H1 (cell line): ENCODE data around the gene FGF21. TPM values are rescaled to one million over a fixed set of nuclear protein-coding genes. Genes with fewer than 3 reads are reported as not detected.

Experiments used
- CHD7 ChIP-seq: fragments of 300-600 bp; sonication (generic); IDR thresholded peaks from 2 replicates; pipeline ENCODE4 v1.7.1; 2012; ENCODE audit warnings: low read length, moderate library complexity, mild to moderate bottlenecking, inconsistent platforms; ENCODE audit not compliant: insufficient replicate concordance
- CTCF ChIP-seq, 3 experiments: IDR thresholded peaks; 1 replicate in 2 of 3; 2 replicates in 1 of 3; pipeline versions ENCODE4 v1.5.1 to v1.6.1; 2011; ENCODE audit warnings: low read length in 3 of 3, mild to moderate bottlenecking in 3 of 3, inconsistent platforms in 2 of 3, low read depth in 1 of 3, moderate library complexity in 1 of 3; ENCODE audit not compliant: insufficient read depth in 1 of 3; ENCODE audit errors: control extremely low read depth in 1 of 3
- EGR1 ChIP-seq: IDR thresholded peaks from 2 replicates; pipeline ENCODE4 v1.6.1; 2011; ENCODE audit warnings: low read depth, low read length, borderline replicate concordance
- MAX ChIP-seq: IDR thresholded peaks from 2 replicates; pipeline ENCODE4 v1.6.1; 2012; ENCODE audit warnings: inconsistent platforms
- RAD21 ChIP-seq, 2 experiments: IDR thresholded peaks in 1 of 2; conservative IDR thresholded peaks in 1 of 2; 2 replicates each; pipeline ENCODE4 v1.6.1; 2011; ENCODE audit warnings: low read depth in 2 of 2, low read length in 2 of 2, improper control_type of control experiment in 1 of 2, inconsistent platforms in 1 of 2, mild to moderate bottlenecking in 1 of 2, moderate library complexity in 1 of 2
- SRF ChIP-seq: IDR thresholded peaks from 2 replicates; pipeline ENCODE4 v1.6.1; 2011; ENCODE audit warnings: mild to moderate bottlenecking, low read depth, low read length, moderate library complexity
- polyA plus RNA-seq, 7 experiments: library from polyadenylated mRNA; depleted of rRNA in 3 of 7; stranded (reverse) in 5 of 7; unstranded in 2 of 7; fragments of >200 nt in 5 of 7; fragments of 200-250 nt in 2 of 7; gene quantifications; 1 replicate in 5 of 7; 2 replicates in 1 of 7; 4 replicates in 1 of 7; pipeline versions ENCODE4 v1.2.1 to v1.2.3, GENCODE V29; 2011 to 2013; ENCODE audit warnings: missing spikeins in 2 of 7, mixed read lengths in 2 of 7
- total RNA-seq: library from RNA; stranded (reverse); fragmentation: NEBNext Ultra II Directional; extraction: Animal tissue kit (Norgen Biotek cat#: 25700); gene quantifications from 2 replicates; pipeline ENCODE4 v1.2.1, GENCODE V29; 2021

FGF21 gene
- total and polyA plus RNA-seq, 2 of the 8 experiments (the other 6 are each of a cell fraction or from before 2014, with no cell fraction given): 0.48 to 0.80 TPM

GRCh38 chr19:48807590-48808308 lies 52.4 kb downstream of the FGF21 start (continued):
- no peak for TF ChIP-seq CHD7
- TF ChIP-seq SRF: no peak
- TF ChIP-seq RAD21 (IDR thresholded peaks at IDR 0.05 in 1 of 2, conservative IDR thresholded peaks at IDR 0.05 in 1 of 2; ENCODE audit: low read depth in 2 of 2, low read length in 2 of 2): peak in 1 of 2 experiments; percentile 27; a peak in 1 of 4 replicates
- peak; percentile 25 to 52 (median 40); a peak in 3 of 4 replicates for TF ChIP-seq CTCF (IDR thresholded peaks at IDR 0.05; ENCODE audit: control extremely low read depth in 1 of 3, insufficient read depth in 1 of 3, low read depth in 1 of 3, low read length in 3 of 3)
- TF ChIP-seq EGR1: no peak
- TF ChIP-seq MAX: 0 out of 2 replicates have a peak, but pooled peaks have one; percentile 16
